ENCODE data around the gene GPC6. TPM values are rescaled to one million over a fixed set of nuclear protein-coding genes. Genes with fewer than 3 reads are reported as not detected.

GPC6 gene
- total RNA-seq, 2 experiments from 2014 or later: not detected

DNA sequence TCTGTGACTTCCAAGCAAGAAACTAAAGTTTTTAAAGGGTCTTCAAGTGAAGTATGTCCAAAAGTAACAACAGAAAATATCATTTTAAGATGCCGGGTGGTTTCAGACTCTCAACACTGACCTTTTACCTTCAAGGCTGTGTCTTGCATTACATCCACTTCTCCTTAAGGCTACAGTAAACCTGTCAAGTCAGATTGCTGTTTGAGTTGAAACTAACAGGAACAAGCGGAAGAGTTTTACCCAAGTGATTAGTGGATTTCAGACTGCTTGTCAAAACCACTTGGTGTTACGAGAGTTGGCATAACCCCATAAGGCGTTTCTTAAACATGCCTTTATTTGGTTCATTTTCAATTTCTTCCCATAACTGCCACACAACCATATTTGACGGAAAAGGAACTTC is 969.8 kb downstream of the GPC6 start:
- Histone ChIP-seq H3K79me2 (ENCODE audit: insufficient read depth, low read depth, low read length) (no peaks in the 10 kb centered on the region), H2AFZ (ENCODE audit: low read length) (no peak overlapping the region), H3K9me2 (ENCODE audit: insufficient read depth, low read length) (no peaks in the 10 kb centered on the region), H3K4me3 (ENCODE audit: low read depth, low read length, poor library complexity, severe bottlenecking) (no peak overlapping the region), H3K36me3 (ENCODE audit: insufficient read depth, low read length) (no peaks in the 10 kb centered on the region), H4K20me1 (ENCODE audit: insufficient read depth, low read length) (no peaks in the 10 kb centered on the region), H3K4me2 (ENCODE audit: low read length) (no peak overlapping the region), H3K27ac (ENCODE audit: low read depth, low read length, poor library complexity, severe bottlenecking) (no peak overlapping the region), H3K4me1 (ENCODE audit: insufficient read depth, low read length, poor library complexity, severe bottlenecking) (no peaks in the 10 kb centered on the region), H3K9me3 (ENCODE audit: low read length) (no peaks in the 10 kb centered on the region)
- ChIA-PET CTCF (ENCODE audit: unreplicated experiment) (no interaction called here), POLR2A (no interaction called here)
- DNase-seq (ENCODE audit: low spot score): no peak
- TF ChIP-seq EZH2phosphoT487 (IDR thresholded peaks at IDR 0.05; ENCODE audit: borderline replicate concordance, low read depth, low read length) (no peak), CTCF (conservative IDR thresholded peaks at IDR 0.05; ENCODE audit: low read length) (no peak)
- intact Hi-C loops (cut with micrococcal nuclease; ENCODE audit: unreplicated experiment): no loop called here
- BruUV-seq (replicated peaks): no TSS peak

GRCh38 chr13:94198681-94199080 is 972.1 kb downstream of the GPC6 start:
- POLR2A ChIA-PET: no interaction called here
- no peaks in the 10 kb centered on the region for H3K4me1 ChIP-seq (ENCODE audit: insufficient read depth, low read length, poor library complexity, severe bottlenecking)
- CTCF ChIA-PET (ENCODE audit: unreplicated experiment): no interaction called here
- no peaks in the 10 kb centered on the region for H3K9me3 ChIP-seq (ENCODE audit: low read length)
- no peak overlapping the region for H3K27ac ChIP-seq (ENCODE audit: low read depth, low read length, poor library complexity, severe bottlenecking)
- no peak overlapping the region for H2AFZ ChIP-seq (ENCODE audit: low read length)
- no peak overlapping the region for H3K4me2 ChIP-seq (ENCODE audit: low read length)
- H3K9me2 ChIP-seq (ENCODE audit: insufficient read depth, low read length): no peaks in the 10 kb centered on the region
- BruUV-seq (replicated peaks): no TSS peak
- no peaks in the 10 kb centered on the region for H3K79me2 ChIP-seq (ENCODE audit: insufficient read depth, low read depth, low read length)
- DNase-seq (ENCODE audit: low spot score): no peak
- no peaks in the 10 kb centered on the region for H4K20me1 ChIP-seq (ENCODE audit: insufficient read depth, low read length)
- no peaks in the 10 kb centered on the region for H3K36me3 ChIP-seq (ENCODE audit: insufficient read depth, low read length)
- H3K4me3 ChIP-seq (ENCODE audit: low read depth, low read length, poor library complexity, severe bottlenecking): no peak overlapping the region
- TF ChIP-seq CTCF (conservative IDR thresholded peaks at IDR 0.05; ENCODE audit: low read length): no peak
- TF ChIP-seq EZH2phosphoT487 (IDR thresholded peaks at IDR 0.05; ENCODE audit: borderline replicate concordance, low read depth, low read length): no peak
- intact Hi-C loops (cut with micrococcal nuclease; ENCODE audit: unreplicated experiment): no loop called here

DNA sequence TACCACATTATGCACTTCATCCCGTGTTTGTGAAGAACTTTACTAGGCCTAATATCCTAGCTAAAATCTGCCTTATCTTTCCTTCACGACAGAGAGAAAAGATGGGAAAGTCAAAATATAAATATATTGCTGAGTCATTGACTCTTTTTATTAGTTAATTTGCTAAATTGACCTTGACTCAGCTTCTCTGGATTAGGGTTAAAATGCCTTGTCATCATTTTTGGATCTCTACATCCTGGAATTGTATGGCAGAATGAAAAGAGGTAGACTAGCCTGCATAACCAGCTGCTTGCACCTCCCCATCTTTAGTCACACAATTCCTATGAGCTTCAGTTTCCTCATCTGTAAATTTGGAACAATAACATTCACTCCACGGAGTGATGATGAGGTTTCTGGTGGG is 972.5 kb downstream of the GPC6 start:
- ChIA-PET POLR2A (no interaction called here), CTCF (ENCODE audit: unreplicated experiment) (no interaction called here)
- Histone ChIP-seq H3K4me2 (ENCODE audit: low read length) (no peak overlapping the region), H3K36me3 (ENCODE audit: insufficient read depth, low read length) (no peaks in the 10 kb centered on the region), H3K79me2 (ENCODE audit: insufficient read depth, low read depth, low read length) (no peaks in the 10 kb centered on the region), H3K4me1 (ENCODE audit: insufficient read depth, low read length, poor library complexity, severe bottlenecking) (no peaks in the 10 kb centered on the region), H3K27ac (ENCODE audit: low read depth, low read length, poor library complexity, severe bottlenecking) (no peak overlapping the region), H2AFZ (ENCODE audit: low read length) (no peak overlapping the region), H4K20me1 (ENCODE audit: insufficient read depth, low read length) (no peaks in the 10 kb centered on the region), H3K4me3 (ENCODE audit: low read depth, low read length, poor library complexity, severe bottlenecking) (no peak overlapping the region), H3K9me2 (ENCODE audit: insufficient read depth, low read length) (no peaks in the 10 kb centered on the region), H3K9me3 (ENCODE audit: low read length) (no peaks in the 10 kb centered on the region)
- DNase-seq (ENCODE audit: low spot score): no peak
- no TSS peak for BruUV-seq (replicated peaks)
- TF ChIP-seq CTCF (conservative IDR thresholded peaks at IDR 0.05; ENCODE audit: low read length) (no peak), EZH2phosphoT487 (IDR thresholded peaks at IDR 0.05; ENCODE audit: borderline replicate concordance, low read depth, low read length) (no peak)
- intact Hi-C loops (cut with micrococcal nuclease; ENCODE audit: unreplicated experiment): no loop called here

Data from OCI-LY7 (cell line).